A673 (cell line): Measurements from ENCODE around the gene RBBP9.

Experiments used
- EZH2 ChIP-seq: fragments of 200-600 bp; sonication (generic); IDR thresholded peaks from 2 replicates; pipeline ENCODE4 v1.6.1; 2017; ENCODE audit warnings: borderline replicate concordance, low read depth, mild to moderate bottlenecking, mixed read lengths, antibody characterized with exemption, low read length; ENCODE audit not compliant: poor library complexity, severe bottlenecking
- TF ChIP-seq, protein P1 (sequence below): fragments of 300-800, 200-600 bp; sonication (generic); conservative IDR thresholded peaks from 2 replicates; pipeline ENCODE4 v1.5.1; 2017; ENCODE audit warnings: low read depth, mild to moderate bottlenecking, antibody characterized with exemption, low read length, moderate library complexity, mixed read lengths

DNA sequence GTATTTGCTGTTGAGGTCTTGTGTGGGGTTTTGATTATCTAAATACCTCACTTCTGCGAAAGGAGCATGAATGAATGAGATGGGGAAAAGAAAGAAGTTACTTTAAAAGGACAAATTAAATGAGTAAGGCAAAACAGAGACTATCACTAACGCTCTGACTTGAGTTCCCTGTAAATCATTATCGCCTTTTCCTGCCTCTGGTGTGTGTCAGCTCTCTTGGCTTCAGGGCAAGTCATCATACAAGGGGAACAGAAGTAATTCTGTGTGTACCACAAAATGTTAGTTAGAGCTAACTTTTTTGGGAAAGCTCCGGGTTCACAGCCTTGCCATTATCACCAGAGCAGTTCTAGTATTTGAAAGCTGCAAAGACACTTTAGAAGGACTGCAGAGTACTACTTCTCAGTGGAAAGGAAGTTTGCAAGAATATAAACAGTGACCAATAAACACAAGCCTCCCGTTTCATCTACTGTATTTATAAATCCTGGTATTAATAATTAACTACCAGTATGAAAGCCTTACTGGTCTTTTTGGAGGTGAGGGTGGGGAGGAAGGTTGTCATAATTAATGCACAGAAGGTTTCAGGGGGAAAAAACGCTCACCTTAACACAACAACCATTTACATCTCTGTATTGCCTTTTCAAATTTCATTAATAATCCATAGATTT is 31.4 kb downstream of the RBBP9 start:
- TF ChIP-seq, protein P1, sequence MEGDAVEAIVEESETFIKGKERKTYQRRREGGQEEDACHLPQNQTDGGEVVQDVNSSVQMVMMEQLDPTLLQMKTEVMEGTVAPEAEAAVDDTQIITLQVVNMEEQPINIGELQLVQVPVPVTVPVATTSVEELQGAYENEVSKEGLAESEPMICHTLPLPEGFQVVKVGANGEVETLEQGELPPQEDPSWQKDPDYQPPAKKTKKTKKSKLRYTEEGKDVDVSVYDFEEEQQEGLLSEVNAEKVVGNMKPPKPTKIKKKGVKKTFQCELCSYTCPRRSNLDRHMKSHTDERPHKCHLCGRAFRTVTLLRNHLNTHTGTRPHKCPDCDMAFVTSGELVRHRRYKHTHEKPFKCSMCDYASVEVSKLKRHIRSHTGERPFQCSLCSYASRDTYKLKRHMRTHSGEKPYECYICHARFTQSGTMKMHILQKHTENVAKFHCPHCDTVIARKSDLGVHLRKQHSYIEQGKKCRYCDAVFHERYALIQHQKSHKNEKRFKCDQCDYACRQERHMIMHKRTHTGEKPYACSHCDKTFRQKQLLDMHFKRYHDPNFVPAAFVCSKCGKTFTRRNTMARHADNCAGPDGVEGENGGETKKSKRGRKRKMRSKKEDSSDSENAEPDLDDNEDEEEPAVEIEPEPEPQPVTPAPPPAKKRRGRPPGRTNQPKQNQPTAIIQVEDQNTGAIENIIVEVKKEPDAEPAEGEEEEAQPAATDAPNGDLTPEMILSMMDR, result no peak
- TF ChIP-seq EZH2, result no peak
